Testis (tissue), 2 donors: ENCODE measurements around the gene ANAPC15.

Experiments used
- POLR2A ChIP-seq: fragments of 450-650 bp; IDR thresholded peaks from one replicate; pipeline ENCODE4 v1.6.1; 2017; ENCODE audit warnings: antibody characterized with exemption, mild to moderate bottlenecking, moderate library complexity
- TF ChIP-seq, protein P1 (sequence below), 3 experiments: fragments of 450-650 bp in 2 of 3; fragments of 200-600 bp in 1 of 3; sonication (generic) in 1 of 3; IDR thresholded peaks; one replicate each; pipeline ENCODE4 v1.5.1; 2016 to 2019; ENCODE audit warnings: antibody characterized with exemption in 3 of 3, mild to moderate bottlenecking in 2 of 3, moderate library complexity in 1 of 3

DNA sequence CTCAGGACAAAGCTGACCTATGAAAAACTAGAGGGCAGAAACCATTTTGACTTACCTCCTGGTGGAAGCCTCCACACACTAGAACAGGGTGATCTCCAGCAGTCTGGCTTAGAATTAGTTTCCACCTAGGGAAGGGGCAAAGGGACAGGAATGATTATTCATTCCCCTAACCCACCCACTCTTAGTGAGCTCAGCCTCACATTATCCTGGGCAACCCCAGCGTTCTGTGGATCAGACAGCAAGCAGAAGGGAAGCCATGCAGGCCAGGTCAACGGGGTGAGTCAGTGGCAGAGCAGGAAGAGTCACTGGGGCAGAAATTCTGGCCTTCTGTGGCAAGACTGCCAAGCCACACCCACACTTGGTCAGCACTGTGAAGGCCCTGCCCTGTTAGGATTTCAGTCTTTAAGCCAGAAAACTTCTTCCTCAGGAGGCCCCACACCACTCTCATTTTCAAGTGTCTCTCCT lies 42.7 kb downstream of the ANAPC15 start:
- TF ChIP-seq, protein P1, sequence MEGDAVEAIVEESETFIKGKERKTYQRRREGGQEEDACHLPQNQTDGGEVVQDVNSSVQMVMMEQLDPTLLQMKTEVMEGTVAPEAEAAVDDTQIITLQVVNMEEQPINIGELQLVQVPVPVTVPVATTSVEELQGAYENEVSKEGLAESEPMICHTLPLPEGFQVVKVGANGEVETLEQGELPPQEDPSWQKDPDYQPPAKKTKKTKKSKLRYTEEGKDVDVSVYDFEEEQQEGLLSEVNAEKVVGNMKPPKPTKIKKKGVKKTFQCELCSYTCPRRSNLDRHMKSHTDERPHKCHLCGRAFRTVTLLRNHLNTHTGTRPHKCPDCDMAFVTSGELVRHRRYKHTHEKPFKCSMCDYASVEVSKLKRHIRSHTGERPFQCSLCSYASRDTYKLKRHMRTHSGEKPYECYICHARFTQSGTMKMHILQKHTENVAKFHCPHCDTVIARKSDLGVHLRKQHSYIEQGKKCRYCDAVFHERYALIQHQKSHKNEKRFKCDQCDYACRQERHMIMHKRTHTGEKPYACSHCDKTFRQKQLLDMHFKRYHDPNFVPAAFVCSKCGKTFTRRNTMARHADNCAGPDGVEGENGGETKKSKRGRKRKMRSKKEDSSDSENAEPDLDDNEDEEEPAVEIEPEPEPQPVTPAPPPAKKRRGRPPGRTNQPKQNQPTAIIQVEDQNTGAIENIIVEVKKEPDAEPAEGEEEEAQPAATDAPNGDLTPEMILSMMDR (IDR thresholded peaks at IDR 0.05): no peak
- TF ChIP-seq POLR2A: no peak
